HEK293T (cell line): ENCODE measurements around the gene NR0B1.

Source experiments
- ARNT ChIP-seq: fragments of 450-650 bp; IDR thresholded peaks from 2 replicates; pipeline ENCODE4 v1.6.1; 2017; ENCODE audit warnings: mild to moderate bottlenecking
- BHLHE40 ChIP-seq: fragments of 450-650 bp; IDR thresholded peaks from 2 replicates; pipeline ENCODE4 v1.6.1; 2016; ENCODE audit warnings: mild to moderate bottlenecking, moderate library complexity, borderline replicate concordance
- FOXA1 ChIP-seq: fragments of 450-650 bp; IDR thresholded peaks from 2 replicates; pipeline ENCODE4 v1.6.1; 2016; ENCODE audit warnings: mild to moderate bottlenecking
- FOXK2 ChIP-seq: fragments of 450-650 bp; IDR thresholded peaks from 2 replicates; pipeline ENCODE4 v1.6.1; 2016; ENCODE audit warnings: mild to moderate bottlenecking
- HDGF ChIP-seq: fragments of 450-650 bp; IDR thresholded peaks from 2 replicates; pipeline ENCODE4 v1.6.1; 2017; ENCODE audit warnings: antibody characterized with exemption, borderline replicate concordance
- NFRKB ChIP-seq: fragments of 450-650 bp; IDR thresholded peaks from 2 replicates; pipeline ENCODE4 v1.6.1; 2016; ENCODE audit warnings: mild to moderate bottlenecking, moderate library complexity
- SP1 ChIP-seq: fragments of 450-650 bp; IDR thresholded peaks from 2 replicates; pipeline ENCODE4 v1.6.1; 2017
- SUZ12 ChIP-seq: fragments of 450-650 bp; IDR thresholded peaks from 2 replicates; pipeline ENCODE4 v1.6.1; 2016; ENCODE audit warnings: mild to moderate bottlenecking
- ZNF384 ChIP-seq: fragments of 450-650 bp; IDR thresholded peaks from 2 replicates; pipeline ENCODE4 v1.6.1; 2016
- TF ChIP-seq, protein P1 (sequence below): fragments of 450-650 bp; IDR thresholded peaks from 2 replicates; pipeline ENCODE4 v1.6.1; 2016

DNA sequence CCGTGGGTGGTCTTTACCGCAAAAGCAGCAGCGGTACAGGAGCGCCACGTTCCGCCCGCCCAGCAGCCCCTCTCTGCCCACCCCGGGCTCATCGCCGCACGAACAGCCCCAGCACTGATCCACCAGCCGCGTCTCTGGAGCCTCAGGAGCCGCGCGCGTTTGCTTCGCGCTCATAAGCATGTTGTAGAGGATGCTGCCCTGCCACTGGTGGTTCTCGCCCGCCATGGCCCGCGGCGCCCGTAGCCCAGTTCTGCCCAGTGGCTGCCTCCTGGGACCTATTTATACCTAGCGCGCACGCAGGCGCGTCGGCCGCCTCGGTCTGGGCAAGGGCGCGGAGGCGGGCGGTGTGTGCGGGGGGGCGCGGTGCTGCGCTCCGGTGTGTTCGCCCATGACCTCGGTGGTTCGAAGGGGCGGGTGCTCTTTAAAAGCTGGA is at the start of gene NR0B1:
- no peak for TF ChIP-seq FOXK2
- TF ChIP-seq BHLHE40 = no peak
- TF ChIP-seq HDGF = no peak
- TF ChIP-seq ARNT = no peak
- no peak for TF ChIP-seq ZNF384
- no peak for TF ChIP-seq FOXA1
- TF ChIP-seq SUZ12 = no peak
- TF ChIP-seq NFRKB = no peak
- TF ChIP-seq SP1 = no peak
- TF ChIP-seq, protein P1, sequence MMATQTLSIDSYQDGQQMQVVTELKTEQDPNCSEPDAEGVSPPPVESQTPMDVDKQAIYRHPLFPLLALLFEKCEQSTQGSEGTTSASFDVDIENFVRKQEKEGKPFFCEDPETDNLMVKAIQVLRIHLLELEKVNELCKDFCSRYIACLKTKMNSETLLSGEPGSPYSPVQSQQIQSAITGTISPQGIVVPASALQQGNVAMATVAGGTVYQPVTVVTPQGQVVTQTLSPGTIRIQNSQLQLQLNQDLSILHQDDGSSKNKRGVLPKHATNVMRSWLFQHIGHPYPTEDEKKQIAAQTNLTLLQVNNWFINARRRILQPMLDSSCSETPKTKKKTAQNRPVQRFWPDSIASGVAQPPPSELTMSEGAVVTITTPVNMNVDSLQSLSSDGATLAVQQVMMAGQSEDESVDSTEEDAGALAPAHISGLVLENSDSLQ = no peak
